Activated CD8-positive, alpha-beta memory T cell treated with anti-CD3 and anti-CD28 coated beads for 1 hour (primary cell): ENCODE measurements around the gene NR3C2.
"Not testable (repeated sequence)": the region's sequence is repeated elsewhere in the genome, so short reads cannot be mapped to it uniquely, and the experiment has no call there.

Experiments used
- DNase-seq, 2 donors: peaks; one replicate each; pipeline ENCODE4 v3.0.0-alpha.2; 2020; ENCODE audit warnings: low read depth in 1 of 2; ENCODE audit errors: extremely low read depth in 1 of 2

Gene NR3C2

GRCh38 chr4:148226341-148226740, 215.9 kb downstream of the NR3C2 start:
- DNase-seq: no peak

GRCh38 chr4:148225639-148226038, 216.6 kb downstream of the NR3C2 start:
- DNase-seq: no peak

- no peak for DNase-seq
Observed at GRCh38 chr4:148224476-148224875, 217.7 kb downstream of the NR3C2 start.

GRCh38 chr4:148222991-148223660, 219.1 kb downstream of the NR3C2 start:
- no peak for DNase-seq

GRCh38 chr4:148216866-148217814, 225.1 kb downstream of the NR3C2 start:
- no peak for DNase-seq

- no peak for DNase-seq
Observed at GRCh38 chr4:148216321-148216720, 225.9 kb downstream of the NR3C2 start.

- no peak for DNase-seq
Observed at GRCh38 chr4:148215202-148215601, 227.0 kb downstream of the NR3C2 start.

GRCh38 chr4:148214529-148215166, 227.6 kb downstream of the NR3C2 start:
- DNase-seq: no peak

- no peak for DNase-seq
Observed at GRCh38 chr4:148211533-148211932, 230.7 kb downstream of the NR3C2 start.

- no peak for DNase-seq
Observed at GRCh38 chr4:148210661-148211060, 231.6 kb downstream of the NR3C2 start.

GRCh38 chr4:148207068-148207467, 235.1 kb downstream of the NR3C2 start:
- no peak for DNase-seq

- no peak for DNase-seq
Observed at GRCh38 chr4:148205476-148205875, 236.7 kb downstream of the NR3C2 start.

GRCh38 chr4:148204892-148205291, 237.3 kb downstream of the NR3C2 start:
- DNase-seq: no peak

- DNase-seq: no peak
Observed at GRCh38 chr4:148204171-148204570, 238.0 kb downstream of the NR3C2 start.

GRCh38 chr4:148203056-148203898, 238.9 kb downstream of the NR3C2 start:
- DNase-seq: no peak

- DNase-seq: no peak
Observed at GRCh38 chr4:148200960-148201359, 241.3 kb downstream of the NR3C2 start.

- no peak for DNase-seq
Observed at GRCh38 chr4:148196164-148196563, 246.1 kb downstream of the NR3C2 start.

GRCh38 chr4:148192526-148192925, 249.7 kb downstream of the NR3C2 start:
- DNase-seq: no peak

GRCh38 chr4:148187454-148188222, 254.6 kb downstream of the NR3C2 start:
- DNase-seq: not testable (repeated sequence)

- no peak for DNase-seq
Observed at GRCh38 chr4:148184922-148185321, 257.3 kb downstream of the NR3C2 start.
